ENCODE measurements around the gene OLIG3. TPM values are rescaled to one million over a fixed set of nuclear protein-coding genes. Genes with fewer than 3 reads are reported as not detected.

The OLIG3 gene
- total RNA-seq, 1 donor from 2014 or later: not detected

DNA sequence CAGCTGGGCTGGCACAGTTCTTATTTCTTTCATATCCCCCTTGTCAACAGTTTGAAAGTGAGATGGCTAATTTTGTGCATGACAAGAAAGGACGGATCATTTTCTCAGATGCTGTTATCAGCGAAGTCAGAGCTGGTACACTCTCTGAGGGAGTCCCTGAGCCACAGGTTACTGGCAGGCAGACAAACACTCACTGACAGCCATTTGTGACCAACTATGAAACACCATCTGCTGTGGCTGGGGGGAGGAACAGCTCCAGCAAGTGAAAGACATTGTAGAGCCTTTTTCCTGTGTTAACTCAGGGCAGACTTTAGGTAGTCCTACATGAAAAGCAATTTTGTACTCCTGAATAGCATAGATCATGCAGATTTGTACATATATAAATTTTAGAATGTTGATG is 22.2 kb downstream of the OLIG3 start:
- Mint-ChIP-seq H3K9me3 (no peaks in the 10 kb centered on the region), H3K27ac (no peak overlapping the region), H3K36me3 (ENCODE audit: low read depth) (no peaks in the 10 kb centered on the region), H3K4me1 (no peaks in the 10 kb centered on the region), H3K4me3 (no peak overlapping the region), H3K27me3 (peaks cover 35% of the 10 kb centered on the region)
- intact Hi-C loops (cut with micrococcal nuclease): no loop called here
- no peak for DNase-seq

DNA sequence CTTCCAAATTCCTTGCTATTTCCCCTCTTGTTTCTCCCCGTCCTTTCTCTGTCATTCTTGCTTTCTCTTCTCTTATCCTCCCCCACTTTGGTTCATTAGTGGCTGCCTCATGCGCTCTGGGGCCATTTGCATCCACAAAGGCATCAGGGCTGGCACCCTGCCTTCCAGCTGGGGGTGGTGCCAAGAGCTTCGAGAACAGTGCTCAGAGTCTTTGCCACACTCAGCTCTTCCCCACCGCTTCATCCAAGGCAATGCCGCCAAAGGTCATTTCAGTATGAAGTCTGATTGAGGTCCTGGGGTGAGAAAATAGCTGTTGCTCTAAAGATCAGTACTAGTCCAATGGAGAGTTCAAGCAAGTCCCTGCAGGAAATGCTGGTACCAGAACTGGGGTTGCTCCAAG is 22.7 kb downstream of the OLIG3 start:
- Mint-ChIP-seq H3K27ac (no peak overlapping the region), H3K36me3 (ENCODE audit: low read depth) (no peaks in the 10 kb centered on the region), H3K27me3 (peaks cover 37% of the 10 kb centered on the region), H3K4me1 (no peaks in the 10 kb centered on the region), H3K9me3 (no peaks in the 10 kb centered on the region), H3K4me3 (no peak overlapping the region)
- intact Hi-C loops (cut with micrococcal nuclease): no loop called here
- DNase-seq: peak; percentile 45

DNA sequence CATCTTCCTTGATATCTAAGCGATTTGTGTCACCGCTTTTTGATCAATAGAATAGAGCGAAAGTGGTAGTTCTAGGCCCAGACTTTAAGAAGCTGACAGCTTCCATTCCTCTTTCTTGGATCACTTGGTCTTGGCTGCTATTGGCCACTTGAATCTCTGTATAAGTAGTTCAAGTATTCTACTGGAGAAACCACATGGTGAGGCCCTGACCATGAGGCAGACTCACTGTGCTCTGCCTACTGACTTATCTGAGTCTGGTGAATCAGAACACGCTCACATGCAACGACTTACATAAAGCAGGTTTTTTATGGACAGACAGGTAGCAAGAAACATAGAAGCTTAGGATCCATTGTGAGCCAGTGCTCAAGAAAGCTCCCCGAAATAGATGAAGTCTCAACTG is 27.0 kb downstream of the OLIG3 start:
- intact Hi-C loops (cut with micrococcal nuclease): no loop called here

DNA sequence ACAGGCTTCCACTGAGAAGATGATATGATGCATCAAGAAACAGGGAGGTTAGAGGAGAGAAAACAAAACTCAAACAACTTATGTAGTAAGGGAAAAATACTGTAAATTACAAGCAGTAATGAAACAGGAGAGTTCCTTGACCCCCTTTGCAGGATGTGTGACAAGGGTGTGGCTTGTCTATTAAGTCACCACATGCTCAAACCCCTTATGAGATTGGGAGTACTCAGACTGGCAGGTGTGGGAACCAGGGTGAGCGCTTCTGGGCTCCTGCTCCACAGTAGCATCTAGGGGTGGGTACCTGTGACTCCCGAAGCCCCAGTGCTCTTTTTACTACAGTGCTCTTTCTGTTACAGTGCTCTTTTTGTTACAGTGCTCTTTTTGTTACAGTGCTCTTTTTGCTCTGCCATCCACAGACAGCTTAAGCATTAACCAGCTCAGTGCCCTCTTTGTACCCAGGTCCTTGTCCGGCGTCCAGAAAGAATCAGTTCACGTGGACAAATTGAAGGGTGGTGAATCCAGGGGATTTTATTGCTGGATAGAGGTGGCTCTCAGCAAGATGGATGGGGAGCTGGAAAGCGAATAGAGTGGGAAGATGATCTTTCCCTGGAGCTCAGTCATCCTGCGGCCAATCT is 28.7 kb downstream of the OLIG3 start:
- H3K4me3 Mint-ChIP-seq: no peak overlapping the region
- no peak for DNase-seq
- H3K4me1 Mint-ChIP-seq: no peaks in the 10 kb centered on the region

More for the DNA sequence above, 27.0 kb downstream of the OLIG3 start:
- H3K9me3 Mint-ChIP-seq: no peaks in the 10 kb centered on the region
- H3K4me1 Mint-ChIP-seq: no peaks in the 10 kb centered on the region
- no peak overlapping the region for H3K4me3 Mint-ChIP-seq
- peaks cover 38% of the 10 kb centered on the region for H3K27me3 Mint-ChIP-seq
- H3K36me3 Mint-ChIP-seq (ENCODE audit: low read depth): no peaks in the 10 kb centered on the region
- no peak for DNase-seq
- no peak overlapping the region for H3K27ac Mint-ChIP-seq

DNA sequence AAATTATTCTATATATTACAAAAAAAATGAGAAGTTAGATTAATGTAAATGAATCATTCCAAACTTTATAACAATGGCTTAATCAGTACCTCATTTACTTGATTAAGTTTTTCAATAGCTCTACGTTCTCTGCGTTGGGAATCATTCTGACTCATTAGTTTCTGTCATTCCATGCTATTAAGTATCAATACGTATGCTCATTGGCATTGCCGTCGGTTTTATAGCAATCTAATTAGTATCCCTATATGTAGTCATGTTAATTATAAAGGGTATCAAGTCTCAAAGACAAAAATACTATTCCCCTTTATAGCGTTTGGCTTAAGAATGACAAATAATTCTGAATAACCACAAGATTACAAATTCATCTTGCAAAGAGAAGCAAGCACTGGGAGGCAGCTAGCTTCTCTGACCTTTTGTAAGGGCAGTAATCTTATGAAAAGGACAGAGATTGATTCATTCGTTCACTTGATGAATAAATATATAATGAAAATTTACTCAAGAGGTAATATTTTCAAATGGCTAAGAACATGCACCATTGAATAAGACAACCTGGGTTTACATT is 41.8 kb downstream of the OLIG3 start:
- Mint-ChIP-seq H3K4me1 (no peaks in the 10 kb centered on the region), H3K27me3 (peaks cover 19% of the 10 kb centered on the region), H3K9me3 (peaks cover 3% of the 10 kb centered on the region), H3K4me3 (no peak overlapping the region), H3K27ac (no peak overlapping the region), H3K36me3 (ENCODE audit: low read depth) (no peaks in the 10 kb centered on the region)
- intact Hi-C loops (cut with micrococcal nuclease): no loop called here
- DNase-seq: no peak

More for the DNA sequence above, 28.7 kb downstream of the OLIG3 start:
- H3K27ac Mint-ChIP-seq: no peak overlapping the region
- no peaks in the 10 kb centered on the region for H3K9me3 Mint-ChIP-seq
- intact Hi-C loops (cut with micrococcal nuclease): no loop called here
- peaks cover 40% of the 10 kb centered on the region for H3K27me3 Mint-ChIP-seq
- H3K36me3 Mint-ChIP-seq (ENCODE audit: low read depth): no peaks in the 10 kb centered on the region

DNA sequence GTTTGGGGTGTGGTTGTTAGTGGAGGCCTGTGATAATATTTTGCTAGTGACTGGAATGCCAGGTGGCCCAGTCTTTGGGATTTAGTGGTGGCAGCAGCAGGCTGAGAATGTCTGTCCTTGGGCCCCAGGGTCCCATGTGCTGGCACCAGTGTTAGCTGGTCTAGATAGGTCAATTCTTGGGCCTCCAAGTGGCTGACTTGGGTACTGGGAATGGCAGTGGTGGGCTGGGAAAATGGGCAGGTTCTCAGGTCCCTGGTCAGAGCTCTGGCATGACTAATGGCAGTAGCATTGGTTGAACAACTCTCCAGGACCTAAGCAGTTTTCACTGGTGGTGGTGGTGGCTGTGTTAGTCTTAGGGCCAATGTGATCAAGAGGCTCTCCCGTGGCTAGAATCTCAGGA is 50.3 kb downstream of the OLIG3 start:
- intact Hi-C loops (cut with micrococcal nuclease): no loop called here
- Mint-ChIP-seq H3K4me3 (no peak overlapping the region), H3K27me3 (peaks cover 37% of the 10 kb centered on the region), H3K9me3 (peaks cover 7% of the 10 kb centered on the region), H3K27ac (no peak overlapping the region), H3K36me3 (ENCODE audit: low read depth) (no peaks in the 10 kb centered on the region), H3K4me1 (peaks cover 6% of the 10 kb centered on the region)
- DNase-seq: peak; percentile 27
